Measurements from ENCODE around the gene SYT12. TPM values are rescaled to one million over a fixed set of nuclear protein-coding genes. Genes with fewer than 3 reads are reported as not detected.

SYT12 gene
- total and polyA plus RNA-seq, 2 of the 13 experiments (the other 11 are each of a cell fraction or from before 2014, with no cell fraction given) = 0.01 to 0.02 TPM

DNA sequence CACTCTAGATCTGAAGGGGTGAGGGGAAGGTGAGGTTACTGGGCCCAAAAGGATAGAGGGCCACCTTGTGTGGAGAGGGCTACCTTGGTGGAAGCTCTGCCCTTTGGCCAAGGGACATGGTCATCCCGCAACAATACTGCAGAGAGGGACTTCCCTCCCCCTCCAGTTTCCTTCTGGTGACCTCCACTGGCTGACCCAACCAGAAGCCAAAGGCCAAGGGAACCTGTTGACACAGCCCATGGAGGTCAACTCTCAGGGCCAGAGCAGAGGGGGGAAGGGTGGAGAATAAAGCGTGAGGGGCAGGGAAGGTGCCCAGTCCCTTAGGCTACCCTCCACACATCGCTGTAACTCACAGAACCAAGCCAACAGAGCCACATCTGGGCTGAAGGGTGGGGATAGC lies 18.7 kb downstream of the SYT12 start (continued):
- TF ChIP-seq, protein P1, sequence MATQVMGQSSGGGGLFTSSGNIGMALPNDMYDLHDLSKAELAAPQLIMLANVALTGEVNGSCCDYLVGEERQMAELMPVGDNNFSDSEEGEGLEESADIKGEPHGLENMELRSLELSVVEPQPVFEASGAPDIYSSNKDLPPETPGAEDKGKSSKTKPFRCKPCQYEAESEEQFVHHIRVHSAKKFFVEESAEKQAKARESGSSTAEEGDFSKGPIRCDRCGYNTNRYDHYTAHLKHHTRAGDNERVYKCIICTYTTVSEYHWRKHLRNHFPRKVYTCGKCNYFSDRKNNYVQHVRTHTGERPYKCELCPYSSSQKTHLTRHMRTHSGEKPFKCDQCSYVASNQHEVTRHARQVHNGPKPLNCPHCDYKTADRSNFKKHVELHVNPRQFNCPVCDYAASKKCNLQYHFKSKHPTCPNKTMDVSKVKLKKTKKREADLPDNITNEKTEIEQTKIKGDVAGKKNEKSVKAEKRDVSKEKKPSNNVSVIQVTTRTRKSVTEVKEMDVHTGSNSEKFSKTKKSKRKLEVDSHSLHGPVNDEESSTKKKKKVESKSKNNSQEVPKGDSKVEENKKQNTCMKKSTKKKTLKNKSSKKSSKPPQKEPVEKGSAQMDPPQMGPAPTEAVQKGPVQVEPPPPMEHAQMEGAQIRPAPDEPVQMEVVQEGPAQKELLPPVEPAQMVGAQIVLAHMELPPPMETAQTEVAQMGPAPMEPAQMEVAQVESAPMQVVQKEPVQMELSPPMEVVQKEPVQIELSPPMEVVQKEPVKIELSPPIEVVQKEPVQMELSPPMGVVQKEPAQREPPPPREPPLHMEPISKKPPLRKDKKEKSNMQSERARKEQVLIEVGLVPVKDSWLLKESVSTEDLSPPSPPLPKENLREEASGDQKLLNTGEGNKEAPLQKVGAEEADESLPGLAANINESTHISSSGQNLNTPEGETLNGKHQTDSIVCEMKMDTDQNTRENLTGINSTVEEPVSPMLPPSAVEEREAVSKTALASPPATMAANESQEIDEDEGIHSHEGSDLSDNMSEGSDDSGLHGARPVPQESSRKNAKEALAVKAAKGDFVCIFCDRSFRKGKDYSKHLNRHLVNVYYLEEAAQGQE (IDR thresholded peaks at IDR 0.05; ENCODE audit: borderline replicate concordance in 1 of 2, low read depth in 1 of 2, low read length in 2 of 2) = no peak
- TF ChIP-seq ZNF263 (CRISPR knock-in tag; IDR thresholded peaks at IDR 0.05) (no peak), ZMAT3 (CRISPR knock-in tag; conservative IDR thresholded peaks at IDR 0.05) (no peak), SIN3B (IDR thresholded peaks at IDR 0.05; ENCODE audit: low read length) (no peak), SMAD9 (CRISPR knock-in tag; IDR thresholded peaks at IDR 0.05) (no peak), ZNF260 (CRISPR knock-in tag; IDR thresholded peaks at IDR 0.05; ENCODE audit: borderline replicate concordance, low read depth) (no peak), ZBTB38 (CRISPR knock-in tag; IDR thresholded peaks at IDR 0.05) (no peak), ZBTB20 (CRISPR knock-in tag; IDR thresholded peaks at IDR 0.05; ENCODE audit: borderline replicate concordance, low read depth) (no peak), STAT5B (CRISPR knock-in tag; IDR thresholded peaks at IDR 0.05) (no peak), NFRKB (IDR thresholded peaks at IDR 0.05) (no peak), MAFK (conservative IDR thresholded peaks at IDR 0.05 in 1 of 2, IDR thresholded peaks at IDR 0.05 in 1 of 2; ENCODE audit: low read length in 2 of 2) (no peak), AKAP8 (CRISPR knock-in tag; IDR thresholded peaks at IDR 0.05) (no peak)
- TF ChIP-seq, protein P2, sequence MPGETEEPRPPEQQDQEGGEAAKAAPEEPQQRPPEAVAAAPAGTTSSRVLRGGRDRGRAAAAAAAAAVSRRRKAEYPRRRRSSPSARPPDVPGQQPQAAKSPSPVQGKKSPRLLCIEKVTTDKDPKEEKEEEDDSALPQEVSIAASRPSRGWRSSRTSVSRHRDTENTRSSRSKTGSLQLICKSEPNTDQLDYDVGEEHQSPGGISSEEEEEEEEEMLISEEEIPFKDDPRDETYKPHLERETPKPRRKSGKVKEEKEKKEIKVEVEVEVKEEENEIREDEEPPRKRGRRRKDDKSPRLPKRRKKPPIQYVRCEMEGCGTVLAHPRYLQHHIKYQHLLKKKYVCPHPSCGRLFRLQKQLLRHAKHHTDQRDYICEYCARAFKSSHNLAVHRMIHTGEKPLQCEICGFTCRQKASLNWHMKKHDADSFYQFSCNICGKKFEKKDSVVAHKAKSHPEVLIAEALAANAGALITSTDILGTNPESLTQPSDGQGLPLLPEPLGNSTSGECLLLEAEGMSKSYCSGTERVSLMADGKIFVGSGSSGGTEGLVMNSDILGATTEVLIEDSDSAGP (CRISPR knock-in tag; IDR thresholded peaks at IDR 0.05; ENCODE audit: borderline replicate concordance) = peak; percentile 34; the same call in 1 of the 2 replicates
- TF ChIP-seq, protein P3, sequence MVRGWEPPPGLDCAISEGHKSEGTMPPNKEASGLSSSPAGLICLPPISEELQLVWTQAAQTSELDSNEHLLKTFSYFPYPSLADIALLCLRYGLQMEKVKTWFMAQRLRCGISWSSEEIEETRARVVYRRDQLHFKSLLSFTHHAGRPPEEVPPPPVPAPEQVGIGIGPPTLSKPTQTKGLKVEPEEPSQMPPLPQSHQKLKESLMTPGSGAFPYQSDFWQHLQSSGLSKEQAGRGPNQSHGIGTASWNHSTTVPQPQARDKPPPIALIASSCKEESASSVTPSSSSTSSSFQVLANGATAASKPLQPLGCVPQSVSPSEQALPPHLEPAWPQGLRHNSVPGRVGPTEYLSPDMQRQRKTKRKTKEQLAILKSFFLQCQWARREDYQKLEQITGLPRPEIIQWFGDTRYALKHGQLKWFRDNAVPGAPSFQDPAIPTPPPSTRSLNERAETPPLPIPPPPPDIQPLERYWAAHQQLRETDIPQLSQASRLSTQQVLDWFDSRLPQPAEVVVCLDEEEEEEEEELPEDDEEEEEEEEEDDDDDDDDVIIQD (CRISPR knock-in tag; IDR thresholded peaks at IDR 0.05; ENCODE audit: low read depth) = 0 out of 2 replicates have a peak, but pooled peaks have one; percentile 32
- TF ChIP-seq, protein P4, sequence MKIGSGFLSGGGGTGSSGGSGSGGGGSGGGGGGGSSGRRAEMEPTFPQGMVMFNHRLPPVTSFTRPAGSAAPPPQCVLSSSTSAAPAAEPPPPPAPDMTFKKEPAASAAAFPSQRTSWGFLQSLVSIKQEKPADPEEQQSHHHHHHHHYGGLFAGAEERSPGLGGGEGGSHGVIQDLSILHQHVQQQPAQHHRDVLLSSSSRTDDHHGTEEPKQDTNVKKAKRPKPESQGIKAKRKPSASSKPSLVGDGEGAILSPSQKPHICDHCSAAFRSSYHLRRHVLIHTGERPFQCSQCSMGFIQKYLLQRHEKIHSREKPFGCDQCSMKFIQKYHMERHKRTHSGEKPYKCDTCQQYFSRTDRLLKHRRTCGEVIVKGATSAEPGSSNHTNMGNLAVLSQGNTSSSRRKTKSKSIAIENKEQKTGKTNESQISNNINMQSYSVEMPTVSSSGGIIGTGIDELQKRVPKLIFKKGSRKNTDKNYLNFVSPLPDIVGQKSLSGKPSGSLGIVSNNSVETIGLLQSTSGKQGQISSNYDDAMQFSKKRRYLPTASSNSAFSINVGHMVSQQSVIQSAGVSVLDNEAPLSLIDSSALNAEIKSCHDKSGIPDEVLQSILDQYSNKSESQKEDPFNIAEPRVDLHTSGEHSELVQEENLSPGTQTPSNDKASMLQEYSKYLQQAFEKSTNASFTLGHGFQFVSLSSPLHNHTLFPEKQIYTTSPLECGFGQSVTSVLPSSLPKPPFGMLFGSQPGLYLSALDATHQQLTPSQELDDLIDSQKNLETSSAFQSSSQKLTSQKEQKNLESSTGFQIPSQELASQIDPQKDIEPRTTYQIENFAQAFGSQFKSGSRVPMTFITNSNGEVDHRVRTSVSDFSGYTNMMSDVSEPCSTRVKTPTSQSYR (CRISPR knock-in tag; IDR thresholded peaks at IDR 0.05; ENCODE audit: borderline replicate concordance) = peak; percentile 99
- TF ChIP-seq, protein P5, sequence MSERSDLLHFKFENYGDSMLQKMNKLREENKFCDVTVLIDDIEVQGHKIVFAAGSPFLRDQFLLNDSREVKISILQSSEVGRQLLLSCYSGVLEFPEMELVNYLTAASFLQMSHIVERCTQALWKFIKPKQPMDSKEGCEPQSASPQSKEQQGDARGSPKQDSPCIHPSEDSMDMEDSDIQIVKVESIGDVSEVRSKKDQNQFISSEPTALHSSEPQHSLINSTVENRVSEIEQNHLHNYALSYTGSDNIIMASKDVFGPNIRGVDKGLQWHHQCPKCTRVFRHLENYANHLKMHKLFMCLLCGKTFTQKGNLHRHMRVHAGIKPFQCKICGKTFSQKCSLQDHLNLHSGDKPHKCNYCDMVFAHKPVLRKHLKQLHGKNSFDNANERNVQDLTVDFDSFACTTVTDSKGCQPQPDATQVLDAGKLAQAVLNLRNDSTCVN (CRISPR knock-in tag; IDR thresholded peaks at IDR 0.05; ENCODE audit: borderline replicate concordance) = no peak

All from HepG2 (cell line).